SW 1271 (cell line): ENCODE results near the gene MAN1B1.

Experiments
- DNase-seq, 2 experiments: peaks; one replicate each; lab custom pipeline; 2025; lab: John Stamatoyannopoulos, UW

The MAN1B1 gene

GRCh38 chr9:137084526-137084925 is 2.3 kb upstream of the MAN1B1 start:
- DNase-seq: no peak

DNA sequence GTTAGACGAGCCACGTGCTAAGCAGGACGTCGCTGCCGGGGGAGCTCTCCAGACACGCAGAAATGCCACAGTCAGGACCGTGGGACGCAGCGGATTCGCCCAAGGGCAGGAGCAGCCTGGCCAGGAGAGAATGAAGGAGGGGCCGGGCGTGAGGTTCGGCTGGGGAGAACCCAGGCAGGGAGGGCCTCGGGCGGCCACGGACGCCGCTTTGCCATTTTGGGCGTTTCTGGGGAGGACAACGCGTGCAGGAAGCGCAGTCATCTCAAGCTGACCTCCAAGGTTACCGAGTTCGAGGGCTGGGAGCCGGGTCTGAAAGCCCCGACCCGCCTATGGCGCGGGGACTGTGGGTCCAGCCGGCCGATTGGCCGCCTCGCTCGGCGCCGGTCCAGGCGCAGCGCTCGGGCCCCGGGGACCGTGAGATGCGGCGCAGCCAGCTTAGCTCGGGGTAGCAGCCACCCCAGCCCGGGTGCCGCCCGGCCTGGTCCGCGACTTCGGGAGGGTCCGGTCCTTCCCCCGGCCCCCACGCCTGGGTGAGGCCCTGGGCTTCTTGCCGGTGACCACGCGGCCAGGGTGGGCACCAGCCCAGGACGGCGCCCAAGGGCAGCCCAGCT is 760 bp upstream of the MAN1B1 start:
- peak in 1 of 2 experiments; percentile 39 for DNase-seq

GRCh38 chr9:137087409-137087925 is 682 bp downstream of the MAN1B1 start:
- DNase-seq: no peak

- no peak for DNase-seq
Observed at GRCh38 chr9:137088121-137088520, 1.3 kb downstream of the MAN1B1 start.

DNA sequence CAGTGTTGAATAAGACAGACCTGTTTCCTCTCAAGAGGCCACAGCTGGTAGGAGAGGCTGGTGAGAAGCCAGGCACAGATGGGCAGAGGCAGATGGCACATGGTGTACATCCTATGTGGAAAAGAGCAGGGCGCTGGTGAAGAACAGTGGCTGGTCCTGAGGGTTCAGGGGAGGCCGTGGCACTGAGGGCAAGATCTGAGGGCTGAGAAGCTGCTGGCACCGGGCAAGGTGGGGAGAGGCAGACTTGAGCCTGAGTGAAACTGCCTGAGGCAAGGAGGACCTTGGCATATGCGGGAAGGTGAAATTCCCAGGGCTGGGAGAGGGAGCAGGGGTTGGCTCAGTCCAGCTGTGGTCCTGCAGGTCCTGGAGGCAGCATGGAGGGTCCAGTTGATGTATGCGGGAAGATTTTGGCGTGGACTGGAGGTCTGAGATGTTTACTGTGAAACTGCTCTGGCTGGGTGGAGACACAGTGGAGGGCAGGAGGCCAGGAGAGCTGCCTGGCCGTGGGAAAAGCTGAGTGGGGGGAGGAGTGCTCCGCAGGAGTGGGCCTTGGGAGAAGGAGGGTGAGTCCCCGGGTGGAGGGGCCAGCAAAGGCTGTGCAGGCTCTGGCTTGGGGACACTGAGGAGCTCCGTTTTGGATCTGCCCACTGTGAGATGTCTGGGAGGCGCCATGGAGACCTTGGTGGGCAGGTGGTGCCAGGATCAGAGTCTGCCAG is 2.6 kb downstream of the MAN1B1 start:
- DNase-seq: no peak

GRCh38 chr9:137095664-137096517 is 9.1 kb downstream of the MAN1B1 start:
- DNase-seq: no peak

- DNase-seq: no peak
Observed at GRCh38 chr9:137096785-137097546, 10.2 kb downstream of the MAN1B1 start.

DNA sequence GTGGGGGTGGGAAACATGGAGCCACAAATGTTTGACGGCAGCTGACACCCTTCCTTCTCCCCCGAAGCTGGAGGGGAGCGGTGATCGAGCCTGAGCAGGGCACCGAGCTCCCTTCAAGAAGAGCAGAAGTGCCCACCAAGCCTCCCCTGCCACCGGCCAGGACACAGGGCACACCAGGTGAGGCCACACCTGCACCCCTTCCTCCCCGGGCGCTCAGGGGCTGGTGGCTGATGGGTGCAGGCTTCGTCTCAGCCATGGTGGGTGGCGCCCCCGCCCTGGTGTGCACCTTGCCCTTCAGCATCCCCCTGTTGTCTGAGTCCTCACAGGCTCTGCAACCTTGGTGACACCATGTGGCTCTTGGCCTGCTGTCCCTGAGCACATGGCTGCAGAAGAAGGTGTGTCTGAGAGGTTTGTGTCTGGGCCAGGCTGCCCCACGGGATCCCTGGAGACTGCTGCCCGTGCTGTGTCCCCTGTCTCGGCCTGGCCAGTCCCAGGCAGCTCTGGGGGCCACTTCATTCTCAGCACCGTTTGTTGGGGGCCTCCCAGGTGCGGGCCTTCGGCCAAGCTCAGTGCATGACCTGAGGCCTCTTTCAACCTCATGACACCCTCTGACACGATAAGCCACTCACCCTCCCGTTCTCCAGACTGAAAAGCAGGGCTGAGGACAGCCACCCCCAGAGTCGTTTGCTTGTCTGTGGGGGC is 11.1 kb downstream of the MAN1B1 start:
- DNase-seq: no peak

GRCh38 chr9:137099231-137099630 is 12.4 kb downstream of the MAN1B1 start:
- DNase-seq: no peak

GRCh38 chr9:137103206-137103999 is 16.6 kb downstream of the MAN1B1 start:
- no peak for DNase-seq

DNA sequence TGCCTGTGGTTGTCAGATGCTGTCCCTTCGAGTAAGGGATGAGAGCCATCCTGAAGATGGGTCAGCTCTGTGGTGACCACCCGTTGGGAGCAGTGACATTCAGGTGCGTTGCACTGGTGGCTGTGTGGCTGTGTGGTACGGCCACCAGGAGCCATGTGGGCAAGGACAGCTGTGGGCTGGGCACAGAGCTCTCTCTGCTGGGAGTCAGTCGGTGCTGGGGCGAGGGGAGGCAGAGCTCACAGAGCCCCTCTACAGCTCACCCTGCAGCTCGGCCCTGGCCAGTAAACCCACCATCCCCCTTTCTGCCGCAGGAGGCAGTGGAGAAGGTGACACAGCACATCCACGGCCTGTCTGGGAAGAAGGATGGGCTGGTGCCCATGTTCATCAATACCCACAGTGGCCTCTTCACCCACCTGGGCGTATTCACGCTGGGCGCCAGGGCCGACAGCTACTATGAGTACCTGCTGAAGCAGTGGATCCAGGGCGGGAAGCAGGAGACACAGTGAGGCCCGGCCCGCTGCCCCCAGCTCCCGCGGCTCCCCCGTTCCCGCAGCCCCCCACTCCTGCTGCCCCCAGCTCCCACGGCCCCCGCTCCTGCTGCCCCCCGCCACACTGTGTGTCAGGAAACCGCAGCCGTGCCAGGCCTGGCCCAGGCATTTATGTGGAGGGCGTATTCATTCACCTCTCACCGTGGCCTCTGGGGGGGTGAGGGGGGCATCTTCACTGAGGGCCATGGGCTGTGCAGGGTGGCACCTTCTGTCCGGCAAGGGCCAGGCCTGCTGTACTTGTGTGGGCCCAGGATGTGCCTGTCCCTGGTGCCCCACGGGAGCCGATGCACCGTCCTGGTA is 19.3 kb downstream of the MAN1B1 start:
- no peak for DNase-seq

GRCh38 chr9:137106662-137107250 is 20.0 kb downstream of the MAN1B1 start:
- DNase-seq: no peak

DNA sequence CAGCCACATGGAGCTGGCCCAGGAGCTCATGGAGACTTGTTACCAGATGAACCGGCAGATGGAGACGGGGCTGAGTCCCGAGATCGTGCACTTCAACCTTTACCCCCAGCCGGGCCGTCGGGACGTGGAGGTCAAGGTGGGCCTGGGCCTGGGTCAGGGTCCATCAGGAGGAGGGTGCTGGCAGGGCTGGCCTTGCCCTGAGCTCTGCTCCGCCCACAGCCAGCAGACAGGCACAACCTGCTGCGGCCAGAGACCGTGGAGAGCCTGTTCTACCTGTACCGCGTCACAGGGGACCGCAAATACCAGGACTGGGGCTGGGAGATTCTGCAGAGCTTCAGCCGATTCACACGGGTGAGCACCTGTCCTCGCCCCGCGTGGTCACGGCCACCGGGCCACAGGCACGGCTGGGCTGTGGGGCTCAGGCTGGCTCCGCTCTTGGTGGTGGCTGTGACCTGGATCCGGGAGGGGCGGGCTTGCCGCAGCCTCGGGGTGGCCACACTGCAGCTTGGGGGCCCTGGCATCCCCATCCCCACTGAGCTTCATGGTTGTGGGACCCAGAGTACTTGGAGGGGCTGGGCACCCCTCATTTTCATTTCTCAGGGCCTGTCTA is 20.6 kb downstream of the MAN1B1 start:
- DNase-seq: no peak

DNA sequence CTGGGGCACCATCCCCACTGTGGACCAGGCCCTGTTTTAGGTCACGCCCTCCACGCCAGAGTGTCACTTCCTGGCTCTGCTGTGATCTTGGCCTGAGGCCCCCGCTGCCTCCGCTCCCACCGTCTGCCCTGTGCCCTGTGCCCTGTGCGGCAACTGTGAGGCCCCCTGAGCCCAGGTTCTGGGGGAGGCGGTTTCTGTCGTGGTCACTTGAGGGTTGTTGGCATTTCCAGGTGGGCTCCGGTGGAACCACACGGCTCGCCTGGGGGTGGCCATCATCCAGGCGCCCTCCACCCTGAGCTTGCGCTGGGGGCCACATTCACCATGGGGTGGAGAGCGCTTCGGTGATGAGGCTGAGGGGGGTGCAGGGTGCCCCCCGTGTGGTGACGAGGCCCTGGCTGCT is 21.2 kb downstream of the MAN1B1 start:
- no peak for DNase-seq

- no peak for DNase-seq
Observed at GRCh38 chr9:137108608-137109249, 21.9 kb downstream of the MAN1B1 start.

DNA sequence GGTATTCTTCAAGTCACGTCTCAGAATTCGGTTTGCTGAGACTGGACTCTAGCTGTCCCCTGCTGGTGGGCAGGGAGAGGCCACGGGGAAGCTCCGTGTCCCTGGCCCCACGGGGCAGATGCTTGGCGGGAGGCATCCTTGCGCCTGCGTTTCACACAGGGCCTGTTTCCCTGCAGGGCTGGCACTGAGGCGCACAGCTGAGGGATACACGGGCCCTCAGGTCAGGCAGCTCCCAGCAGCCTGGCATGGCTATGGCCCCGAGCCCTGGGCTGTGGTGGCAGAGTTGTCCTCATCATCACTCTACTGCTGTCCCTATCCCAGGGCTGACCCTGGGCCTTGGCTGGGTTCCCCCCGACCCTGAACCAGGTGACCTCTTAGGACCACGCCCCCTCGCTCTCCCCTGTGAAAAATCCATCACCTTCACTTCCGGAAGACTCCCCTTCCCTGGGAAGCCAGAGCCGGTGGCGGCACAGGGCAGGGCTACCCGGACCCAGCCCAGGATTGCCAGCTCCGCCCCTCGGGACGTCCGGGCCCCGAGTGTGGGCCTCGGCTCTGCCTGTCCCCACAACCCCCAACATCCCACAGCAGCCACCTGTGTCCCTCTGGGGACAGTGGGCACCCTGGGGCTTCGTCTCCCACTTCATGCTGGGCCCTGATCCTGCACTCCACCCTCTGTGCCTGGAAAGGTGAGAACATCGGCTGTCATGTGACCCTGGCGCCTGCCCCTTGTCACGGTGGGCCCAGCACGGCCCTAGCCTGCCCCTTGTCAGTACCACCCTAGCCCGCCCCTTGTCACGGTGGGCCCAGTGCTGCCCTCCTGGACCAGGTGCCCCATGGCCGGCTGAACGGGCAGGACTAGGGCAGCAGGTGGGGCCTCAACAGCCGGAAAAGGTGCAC is 22.7 kb downstream of the MAN1B1 start:
- DNase-seq: no peak
